Measurements from ENCODE around the gene PTPRK.
A peak's percentile ranks its signal among the peaks of the same experiment; 100 is the strongest.

PTPRK gene

GRCh38 chr6:128520436-128521281 is at the start of gene PTPRK:
TSS of gene PTPRK (minus strand) at chr6:128520599. CDS start at chr6:128520358, 241 bp downstream.
- DNase-seq: peak; percentile 91

- no peak for DNase-seq
Observed at GRCh38 chr6:128567029-128567428, 46.6 kb upstream of the PTPRK start.

GRCh38 chr6:128560966-128561365 is 40.6 kb upstream of the PTPRK start:
- DNase-seq: no peak

- no peak for DNase-seq
Observed at GRCh38 chr6:128558924-128559323, 38.5 kb upstream of the PTPRK start.

- DNase-seq: no peak
Observed at GRCh38 chr6:128558021-128558420, 37.6 kb upstream of the PTPRK start.

GRCh38 chr6:128557081-128557480 is 36.7 kb upstream of the PTPRK start:
- no peak for DNase-seq

- DNase-seq: no peak
Observed at GRCh38 chr6:128554302-128554701, 33.9 kb upstream of the PTPRK start.

GRCh38 chr6:128541261-128541660 is 20.9 kb upstream of the PTPRK start:
- no peak for DNase-seq

GRCh38 chr6:128538763-128539162 is 18.4 kb upstream of the PTPRK start:
- DNase-seq: no peak

- DNase-seq: no peak
Observed at GRCh38 chr6:128532827-128533226, 12.4 kb upstream of the PTPRK start.

GRCh38 chr6:128532136-128532535 is 11.7 kb upstream of the PTPRK start:
- DNase-seq: no peak

GRCh38 chr6:128531696-128532095 is 11.3 kb upstream of the PTPRK start:
- DNase-seq: no peak

GRCh38 chr6:128528241-128528640 is 7.8 kb upstream of the PTPRK start:
- DNase-seq: no peak

GRCh38 chr6:128527375-128527774 is 7.0 kb upstream of the PTPRK start:
- no peak for DNase-seq

- DNase-seq: no peak
Observed at GRCh38 chr6:128526152-128526914, 5.9 kb upstream of the PTPRK start.

- no peak for DNase-seq
Observed at GRCh38 chr6:128525406-128525805, 5.0 kb upstream of the PTPRK start.

GRCh38 chr6:128521282-128521632 is 858 bp upstream of the PTPRK start:
- no peak for DNase-seq

GRCh38 chr6:128519931-128520435 is 416 bp downstream of the PTPRK start:
- DNase-seq: peak; percentile 37

- peak; percentile 28 for DNase-seq
Observed at GRCh38 chr6:128519132-128519930, 1.1 kb downstream of the PTPRK start.

- no peak for DNase-seq
Observed at GRCh38 chr6:128518434-128519131, 1.8 kb downstream of the PTPRK start.

GRCh38 chr6:128517124-128517523 is 3.3 kb downstream of the PTPRK start:
- no peak for DNase-seq

GRCh38 chr6:128516514-128516898 is 3.9 kb downstream of the PTPRK start:
- no peak for DNase-seq
